Panc1 (cell line): ENCODE measurements around the gene DCUN1D4. TPM values are rescaled to one million over a fixed set of nuclear protein-coding genes. Genes with fewer than 3 reads are reported as not detected.

ENCODE experiments used
- ATAC-seq: fragments of 200-7000 bp; cut with Tn5 transposase; 2 replicates; pipeline ENCODE4 v1.9.1; 2020; ENCODE audit warnings: mild to moderate bottlenecking, moderate library complexity
- BruUV-seq: library from RNA; stranded (reverse); fragments of 400-500 nt; replicated peaks from 2 replicates; lab custom pipeline; 2021; lab: Mats Ljungman, UMichigan
- CTCF ChIA-PET: fragments of 300-600 bp; sonication (Branson Sonifier 250); formaldehyde crosslinking; loops from one replicate; lab custom pipeline; 2022; ENCODE audit warnings: antibody characterized with exemption; lab: Charles Lee
- POLR2A ChIA-PET: fragments of 300-600 bp; sonication (Branson Sonifier 250); formaldehyde crosslinking; loops from one replicate; lab custom pipeline; 2022; ENCODE audit warnings: antibody characterized with exemption; lab: Charles Lee
- DNase-seq: peaks from one replicate; pipeline ENCODE4 v3.0.0-alpha.2; 2010; ENCODE audit warnings: low read depth, low spot score
- H3K27ac ChIP-seq: 2 replicates; pipeline ENCODE4 v1.5.1; 2011; ENCODE audit warnings: mild to moderate bottlenecking, low read length, inconsistent platforms
- H3K27me3 ChIP-seq: fragments of 200-500 bp; sonication (Bioruptor generic); 2 replicates; pipeline ENCODE4 v1.6.0; 2014; ENCODE audit warnings: low read length, inconsistent platforms; ENCODE audit not compliant: control insufficient read depth, insufficient read depth
- H3K36me3 ChIP-seq: fragments of 200-500 bp; sonication (Bioruptor generic); 2 replicates; pipeline ENCODE4 v1.5.1; 2014; ENCODE audit warnings: inconsistent platforms, mild to moderate bottlenecking, low read length, moderate library complexity; ENCODE audit not compliant: control insufficient read depth, insufficient read depth
- H3K4me1 ChIP-seq: 2 replicates; pipeline ENCODE4 v1.5.1; 2011; ENCODE audit warnings: inconsistent platforms, mild to moderate bottlenecking, low read length, moderate library complexity; ENCODE audit not compliant: control insufficient read depth, insufficient read depth
- H3K4me3 ChIP-seq, 2 experiments: 2 replicates each; pipeline ENCODE4 v1.5.1; 2011 to 2012; ENCODE audit warnings: low read depth in 2 of 2, low read length in 2 of 2, mild to moderate bottlenecking in 2 of 2, inconsistent platforms in 1 of 2, moderate library complexity in 1 of 2
- H3K9me3 ChIP-seq: fragments of 200-500 bp; sonication (Bioruptor generic); 2 replicates; pipeline ENCODE4 v1.5.1; 2014; ENCODE audit warnings: low read depth, mild to moderate bottlenecking, inconsistent platforms, low read length, moderate library complexity; ENCODE audit not compliant: control insufficient read depth, insufficient read depth
- POLR2AphosphoS5 ChIP-seq: IDR thresholded peaks from 2 replicates; pipeline ENCODE4 v1.6.1; 2012; ENCODE audit warnings: mild to moderate bottlenecking, low read depth, low read length, moderate library complexity
- SIN3A ChIP-seq: IDR thresholded peaks from 2 replicates; pipeline ENCODE4 v1.6.1; 2012; ENCODE audit warnings: low read depth, mild to moderate bottlenecking, low read length, moderate library complexity, borderline replicate concordance; ENCODE audit not compliant: insufficient read depth
- TCF7L2 ChIP-seq: IDR thresholded peaks from 2 replicates; pipeline ENCODE4 v1.6.1; 2011; ENCODE audit warnings: mild to moderate bottlenecking, low read depth, low read length, inconsistent platforms
- in situ Hi-C: cut with HindIII; loops from 2 replicates; pipeline ENCODE4 v1.10.0; 2016; ENCODE audit warnings: low sequenced_read_pairs, low pct_unique_long_range_greater_than_20kb
- intact Hi-C: fragments of 100-400 bp; cut with micrococcal nuclease; formaldehyde crosslinking; loops from one replicate; pipeline ENCODE4 v1.10.0; 2022; ENCODE audit not compliant: unreplicated experiment
- total RNA-seq: library from RNA; stranded (reverse); gene quantifications from one replicate; pipeline ENCODE4 v1.2.1, GENCODE V29; 2021; ENCODE audit not compliant: unreplicated experiment
- TF ChIP-seq, protein P1 (sequence below), 2 experiments: IDR thresholded peaks; 2 replicates each; pipeline ENCODE4 v1.6.1; 2011 to 2012; ENCODE audit warnings: low read depth in 2 of 2, control low read depth in 1 of 2, low read length in 1 of 2, mild to moderate bottlenecking in 1 of 2, moderate library complexity in 1 of 2; ENCODE audit not compliant: insufficient read depth in 1 of 2
- TF ChIP-seq, protein P2 (sequence below): fragments of 450-650 bp; IDR thresholded peaks from 2 replicates; pipeline ENCODE4 v1.5.1; 2017; ENCODE audit warnings: mild to moderate bottlenecking

The DCUN1D4 gene
- total RNA-seq, 1 experiment from 2014 or later: 64.6 TPM

DNA sequence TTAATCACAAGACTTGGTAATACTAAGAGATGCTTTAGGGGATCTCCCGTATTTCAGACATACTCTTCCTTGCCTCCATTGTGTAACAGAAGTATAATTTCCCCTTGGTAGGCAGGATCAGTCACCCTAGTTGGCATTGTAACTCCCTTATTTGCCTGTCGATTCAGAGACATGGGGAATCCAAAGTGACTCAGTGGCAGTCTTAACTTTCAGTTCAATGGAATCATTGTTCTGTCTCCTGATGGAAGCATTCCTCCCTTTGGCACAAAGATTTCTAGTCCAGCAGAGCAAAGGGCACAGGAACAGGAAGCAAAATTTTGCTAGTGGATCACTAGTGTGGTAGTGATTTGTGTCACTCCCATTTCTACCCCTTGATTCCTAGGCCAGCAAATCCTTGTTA is 80.4 kb downstream of the DCUN1D4 start:
- intact Hi-C loops: no loop called here
- CTCF ChIA-PET: no interaction called here
- no peak for ATAC-seq

DNA sequence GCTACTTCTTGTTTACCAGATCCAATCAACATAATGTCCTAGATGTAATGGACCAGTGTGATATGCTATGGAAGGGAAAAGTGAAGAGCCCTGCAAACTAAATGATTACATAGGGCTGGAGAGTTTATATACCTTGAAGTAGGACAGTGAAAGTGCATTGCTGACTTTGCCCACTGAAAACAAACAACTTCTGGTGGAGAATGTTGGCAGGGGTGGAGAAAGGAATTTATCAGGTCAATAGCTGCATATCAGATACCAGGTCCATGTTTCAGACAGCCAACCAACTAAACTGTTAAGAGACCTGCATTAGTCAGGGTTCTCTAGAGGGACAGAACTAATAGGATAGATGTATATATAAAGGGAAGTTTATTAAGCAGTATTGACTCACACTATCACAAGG is 82.4 kb downstream of the DCUN1D4 start:
- Histone ChIP-seq H3K27me3 (no peaks in the 10 kb centered on the region), H3K36me3 (no peaks in the 10 kb centered on the region), H3K4me3 (no peak overlapping the region), H3K27ac (no peak overlapping the region), H3K9me3 (no peaks in the 10 kb centered on the region), H3K4me1 (no peaks in the 10 kb centered on the region)
- no peak for DNase-seq
- no peak for TF ChIP-seq TCF7L2
- TF ChIP-seq, protein P1, sequence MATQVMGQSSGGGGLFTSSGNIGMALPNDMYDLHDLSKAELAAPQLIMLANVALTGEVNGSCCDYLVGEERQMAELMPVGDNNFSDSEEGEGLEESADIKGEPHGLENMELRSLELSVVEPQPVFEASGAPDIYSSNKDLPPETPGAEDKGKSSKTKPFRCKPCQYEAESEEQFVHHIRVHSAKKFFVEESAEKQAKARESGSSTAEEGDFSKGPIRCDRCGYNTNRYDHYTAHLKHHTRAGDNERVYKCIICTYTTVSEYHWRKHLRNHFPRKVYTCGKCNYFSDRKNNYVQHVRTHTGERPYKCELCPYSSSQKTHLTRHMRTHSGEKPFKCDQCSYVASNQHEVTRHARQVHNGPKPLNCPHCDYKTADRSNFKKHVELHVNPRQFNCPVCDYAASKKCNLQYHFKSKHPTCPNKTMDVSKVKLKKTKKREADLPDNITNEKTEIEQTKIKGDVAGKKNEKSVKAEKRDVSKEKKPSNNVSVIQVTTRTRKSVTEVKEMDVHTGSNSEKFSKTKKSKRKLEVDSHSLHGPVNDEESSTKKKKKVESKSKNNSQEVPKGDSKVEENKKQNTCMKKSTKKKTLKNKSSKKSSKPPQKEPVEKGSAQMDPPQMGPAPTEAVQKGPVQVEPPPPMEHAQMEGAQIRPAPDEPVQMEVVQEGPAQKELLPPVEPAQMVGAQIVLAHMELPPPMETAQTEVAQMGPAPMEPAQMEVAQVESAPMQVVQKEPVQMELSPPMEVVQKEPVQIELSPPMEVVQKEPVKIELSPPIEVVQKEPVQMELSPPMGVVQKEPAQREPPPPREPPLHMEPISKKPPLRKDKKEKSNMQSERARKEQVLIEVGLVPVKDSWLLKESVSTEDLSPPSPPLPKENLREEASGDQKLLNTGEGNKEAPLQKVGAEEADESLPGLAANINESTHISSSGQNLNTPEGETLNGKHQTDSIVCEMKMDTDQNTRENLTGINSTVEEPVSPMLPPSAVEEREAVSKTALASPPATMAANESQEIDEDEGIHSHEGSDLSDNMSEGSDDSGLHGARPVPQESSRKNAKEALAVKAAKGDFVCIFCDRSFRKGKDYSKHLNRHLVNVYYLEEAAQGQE (IDR thresholded peaks at IDR 0.05; ENCODE audit: insufficient read depth in 1 of 2, low read depth in 2 of 2, low read length in 1 of 2): no peak
- TF ChIP-seq POLR2AphosphoS5: no peak
- TF ChIP-seq SIN3A: no peak
- TF ChIP-seq, protein P2, sequence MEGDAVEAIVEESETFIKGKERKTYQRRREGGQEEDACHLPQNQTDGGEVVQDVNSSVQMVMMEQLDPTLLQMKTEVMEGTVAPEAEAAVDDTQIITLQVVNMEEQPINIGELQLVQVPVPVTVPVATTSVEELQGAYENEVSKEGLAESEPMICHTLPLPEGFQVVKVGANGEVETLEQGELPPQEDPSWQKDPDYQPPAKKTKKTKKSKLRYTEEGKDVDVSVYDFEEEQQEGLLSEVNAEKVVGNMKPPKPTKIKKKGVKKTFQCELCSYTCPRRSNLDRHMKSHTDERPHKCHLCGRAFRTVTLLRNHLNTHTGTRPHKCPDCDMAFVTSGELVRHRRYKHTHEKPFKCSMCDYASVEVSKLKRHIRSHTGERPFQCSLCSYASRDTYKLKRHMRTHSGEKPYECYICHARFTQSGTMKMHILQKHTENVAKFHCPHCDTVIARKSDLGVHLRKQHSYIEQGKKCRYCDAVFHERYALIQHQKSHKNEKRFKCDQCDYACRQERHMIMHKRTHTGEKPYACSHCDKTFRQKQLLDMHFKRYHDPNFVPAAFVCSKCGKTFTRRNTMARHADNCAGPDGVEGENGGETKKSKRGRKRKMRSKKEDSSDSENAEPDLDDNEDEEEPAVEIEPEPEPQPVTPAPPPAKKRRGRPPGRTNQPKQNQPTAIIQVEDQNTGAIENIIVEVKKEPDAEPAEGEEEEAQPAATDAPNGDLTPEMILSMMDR: no peak
- in situ Hi-C loops: no loop called here
- no peak for ATAC-seq
- BruUV-seq: no TSS peak
- ChIA-PET POLR2A (no interaction called here), CTCF (no interaction called here)
- intact Hi-C loops: no loop called here

More for the DNA sequence above, 80.4 kb downstream of the DCUN1D4 start:
- in situ Hi-C loops: no loop called here
- POLR2A ChIA-PET: no interaction called here
- BruUV-seq: no TSS peak
- H3K9me3 ChIP-seq: no peaks in the 10 kb centered on the region
- no peaks in the 10 kb centered on the region for H3K27me3 ChIP-seq
- DNase-seq: no peak
- H3K36me3 ChIP-seq: no peaks in the 10 kb centered on the region
- TF ChIP-seq SIN3A (no peak), TCF7L2 (no peak), POLR2AphosphoS5 (no peak)
- TF ChIP-seq, protein P2: no peak
- TF ChIP-seq, protein P1 (IDR thresholded peaks at IDR 0.05; ENCODE audit: insufficient read depth in 1 of 2, low read depth in 2 of 2, low read length in 1 of 2): no peak
- H3K4me1 ChIP-seq: no peaks in the 10 kb centered on the region
- H3K27ac ChIP-seq: no peak overlapping the region
- no peak overlapping the region for H3K4me3 ChIP-seq
